IPS DF 4.7 (cell line): Measurements from ENCODE around the gene TBC1D25.
"Not testable (repeated sequence)": the region's sequence is repeated elsewhere in the genome, so short reads cannot be mapped to it uniquely, and the experiment has no call there.

Experiments
- DNase-seq: peaks from one replicate; pipeline ENCODE4 v3.0.0-alpha.2; 2013; ENCODE audit warnings: low spot score; ENCODE audit errors: extremely low read depth

Gene TBC1D25

DNA sequence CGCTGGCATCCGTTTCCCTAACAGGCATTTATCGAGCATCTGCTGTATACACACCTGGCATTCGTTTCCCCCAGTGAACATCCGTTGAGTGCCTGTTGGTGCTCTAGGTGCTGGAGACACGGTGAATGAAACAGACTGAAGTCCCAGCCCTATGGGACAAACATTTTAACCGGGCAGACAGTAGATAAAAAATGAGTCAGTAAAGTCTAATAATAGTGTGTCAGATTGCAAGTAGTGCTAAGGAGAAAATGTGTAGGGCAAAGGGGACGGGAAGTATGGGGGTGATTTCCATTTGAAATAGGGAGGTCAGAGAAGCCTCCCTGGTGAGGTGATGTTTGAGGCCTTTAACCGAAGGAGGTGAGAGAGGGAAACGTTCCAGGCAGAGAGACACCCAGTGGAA lies 23.2 kb upstream of the TBC1D25 start:
- no peak for DNase-seq

DNA sequence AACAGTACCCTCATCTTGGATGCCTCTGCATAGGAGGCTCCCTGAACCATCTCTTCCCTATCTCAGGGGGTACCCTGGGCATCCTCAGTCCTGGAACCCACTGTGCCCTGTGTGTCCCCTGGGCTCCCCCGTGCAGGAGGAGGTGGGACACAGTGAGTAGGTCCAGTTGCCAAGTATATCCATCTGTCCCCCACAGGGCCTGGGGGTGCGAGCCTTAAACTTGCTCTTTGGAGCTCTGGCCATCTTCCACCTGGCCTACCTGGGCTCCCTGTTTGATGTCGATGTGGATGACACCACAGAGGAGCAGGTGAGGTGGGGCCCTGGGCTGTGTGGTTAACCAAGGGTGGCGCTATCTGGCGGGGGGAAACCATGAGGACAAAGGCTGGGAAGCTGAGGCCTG lies 22.5 kb upstream of the TBC1D25 start:
- no peak for DNase-seq

DNA sequence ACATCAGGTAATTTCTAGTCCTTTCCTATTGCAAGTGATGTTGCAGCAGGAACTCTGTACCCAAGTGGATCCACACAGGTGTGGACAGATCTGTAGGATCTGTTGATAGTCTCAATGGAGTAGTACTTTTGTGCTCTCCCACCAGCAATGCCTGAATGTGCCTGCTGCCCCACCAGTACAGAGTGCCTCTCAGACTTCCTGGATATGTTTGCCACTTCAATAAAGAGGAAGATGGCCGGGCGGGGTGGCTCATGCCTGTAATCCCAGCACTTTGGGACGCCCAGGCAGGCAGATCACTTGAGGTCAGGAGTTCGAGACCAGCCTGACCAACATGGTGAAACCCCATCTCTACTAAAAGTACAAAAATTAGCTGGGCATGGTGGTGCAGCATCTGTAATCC lies 20.0 kb upstream of the TBC1D25 start:
- DNase-seq, result not testable (repeated sequence)

DNA sequence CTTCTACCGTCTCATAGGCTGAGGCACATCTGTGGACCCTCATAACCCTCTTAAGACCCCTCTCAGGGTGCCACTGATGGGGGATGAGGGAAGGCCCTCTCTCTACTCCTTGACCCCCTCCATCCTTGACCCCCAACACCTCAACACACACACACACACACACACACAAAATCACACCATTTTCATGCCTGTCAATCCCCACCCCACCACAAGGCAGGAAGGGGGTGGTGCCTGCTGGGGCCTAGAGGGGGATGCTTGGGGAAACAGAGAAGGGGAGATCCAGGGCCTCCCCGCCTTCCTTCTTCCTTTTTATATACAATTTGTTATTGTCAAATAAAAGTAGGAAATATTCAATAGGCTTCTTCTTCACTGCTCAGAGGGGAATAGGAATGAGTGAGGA lies 19.1 kb upstream of the TBC1D25 start:
- DNase-seq, result no peak

DNA sequence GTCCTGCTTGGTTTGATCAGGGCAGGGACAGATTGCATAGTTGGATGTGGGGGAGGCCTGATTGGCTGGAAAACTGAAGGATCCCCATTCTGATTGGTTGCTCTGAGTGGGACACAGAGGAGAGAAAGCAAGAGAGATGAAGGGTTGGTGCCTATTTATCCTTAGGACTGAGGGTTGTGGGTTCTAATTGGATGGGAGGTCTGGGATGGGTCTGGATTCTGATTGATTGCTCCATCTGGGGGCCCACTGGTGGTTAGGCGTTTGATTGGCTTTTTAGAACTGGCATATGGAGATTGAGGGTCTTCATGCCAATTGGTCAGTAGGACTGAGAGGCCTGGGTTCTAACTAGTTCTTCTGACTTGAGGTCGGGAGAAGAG lies 18.6 kb upstream of the TBC1D25 start:
- no peak for DNase-seq

DNA sequence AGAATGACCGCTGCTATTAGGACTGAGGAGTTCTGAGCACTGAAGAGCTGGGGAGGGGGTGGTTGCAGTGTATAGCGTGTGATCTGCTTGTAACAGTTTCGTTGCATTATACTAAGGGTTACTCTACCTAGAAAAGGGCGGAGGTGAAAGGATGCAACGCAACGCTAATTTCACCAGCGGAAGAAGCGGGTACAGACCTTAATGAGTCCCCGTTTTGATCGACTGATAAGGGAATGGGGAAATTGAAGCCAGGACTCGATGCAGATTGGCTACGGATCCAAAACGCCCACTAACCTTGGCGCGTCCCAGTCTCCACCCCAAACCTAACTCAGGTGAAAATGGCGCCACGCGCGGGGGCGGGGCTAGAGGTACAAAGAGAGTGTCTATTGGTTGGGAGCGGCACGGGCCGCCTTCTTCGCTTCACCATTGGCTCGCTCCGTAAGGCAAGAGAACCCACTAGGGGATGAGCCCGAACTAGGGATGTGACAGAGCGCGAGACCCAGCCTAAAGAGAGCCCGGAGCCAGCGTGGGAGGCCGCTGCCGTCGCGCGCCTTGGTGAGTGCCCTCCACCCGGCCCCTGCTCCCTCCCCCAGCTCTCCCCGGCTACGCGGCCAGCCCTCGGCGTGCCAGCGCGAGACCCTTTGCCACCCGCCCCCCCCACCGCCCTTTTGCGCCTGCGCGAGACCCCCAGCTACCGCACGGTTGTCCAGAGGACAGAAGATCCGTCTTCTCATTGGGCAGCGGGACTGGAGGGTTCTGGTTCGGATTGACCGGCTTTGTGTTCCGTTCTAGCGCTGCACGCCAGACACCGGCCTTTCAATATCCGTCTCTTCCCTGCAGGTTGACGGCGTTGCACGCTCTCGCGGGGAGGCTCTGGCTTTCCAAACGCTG lies 17.9 kb upstream of the TBC1D25 start, which contains the start of gene EBP:
Gene EBP, plus strand, starts transcription at position 456 of the 891 bp plus-strand sequence. CDS start 1,964 bp downstream, outside the sequence.
- DNase-seq, result peak; percentile 66

DNA sequence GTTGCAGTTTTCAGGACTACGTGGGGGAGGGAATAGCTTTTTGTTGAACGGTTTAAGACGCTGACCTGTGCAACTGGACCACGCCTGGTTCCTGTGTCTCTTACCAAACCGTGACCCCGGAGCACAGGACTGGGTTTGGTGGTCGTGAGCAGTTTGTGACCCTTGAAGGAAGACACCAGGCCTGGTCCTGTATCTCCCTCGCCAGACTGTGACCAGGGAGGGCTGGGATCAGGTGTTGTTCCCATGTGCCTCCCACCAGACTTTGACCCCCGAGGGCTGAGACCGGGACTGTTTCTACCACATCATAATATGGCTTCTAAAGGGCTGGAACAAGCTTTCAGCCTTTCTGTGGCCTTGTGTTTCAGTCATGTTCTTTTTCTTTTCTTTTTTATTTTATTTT lies 17.2 kb upstream of the TBC1D25 start:
- no peak for DNase-seq

DNA sequence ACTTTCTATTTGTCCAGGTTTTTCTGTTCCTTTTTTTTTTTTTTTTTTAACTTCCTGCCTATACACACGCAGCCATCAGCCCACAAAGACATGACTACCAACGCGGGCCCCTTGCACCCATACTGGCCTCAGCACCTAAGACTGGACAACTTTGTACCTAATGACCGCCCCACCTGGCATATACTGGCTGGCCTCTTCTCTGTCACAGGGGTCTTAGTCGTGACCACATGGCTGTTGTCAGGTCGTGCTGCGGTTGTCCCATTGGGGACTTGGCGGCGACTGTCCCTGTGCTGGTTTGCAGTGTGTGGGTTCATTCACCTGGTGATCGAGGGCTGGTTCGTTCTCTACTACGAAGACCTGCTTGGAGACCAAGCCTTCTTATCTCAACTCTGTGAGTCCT lies 15.8 kb upstream of the TBC1D25 start:
- no peak for DNase-seq

DNA sequence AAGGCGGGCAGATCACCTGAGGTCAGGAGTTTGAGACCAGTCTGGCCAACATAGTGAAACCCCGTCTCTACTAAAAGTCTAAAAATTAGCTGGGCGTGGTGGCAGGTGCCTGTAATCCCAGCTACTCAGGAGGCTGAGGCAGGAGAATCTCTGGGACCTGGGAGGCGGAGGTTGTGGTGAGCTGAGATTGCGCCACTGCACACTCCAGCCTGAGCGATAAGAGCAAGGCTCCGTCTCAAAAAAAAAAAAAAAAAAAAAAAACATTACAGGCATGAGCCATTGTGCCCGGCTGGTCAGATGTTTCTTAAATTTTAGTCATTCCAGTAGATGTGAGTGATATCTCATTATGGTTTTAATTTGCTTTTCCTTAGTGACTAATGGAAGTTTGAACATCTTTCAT lies 13.7 kb upstream of the TBC1D25 start:
- DNase-seq, result not testable (repeated sequence)

DNA sequence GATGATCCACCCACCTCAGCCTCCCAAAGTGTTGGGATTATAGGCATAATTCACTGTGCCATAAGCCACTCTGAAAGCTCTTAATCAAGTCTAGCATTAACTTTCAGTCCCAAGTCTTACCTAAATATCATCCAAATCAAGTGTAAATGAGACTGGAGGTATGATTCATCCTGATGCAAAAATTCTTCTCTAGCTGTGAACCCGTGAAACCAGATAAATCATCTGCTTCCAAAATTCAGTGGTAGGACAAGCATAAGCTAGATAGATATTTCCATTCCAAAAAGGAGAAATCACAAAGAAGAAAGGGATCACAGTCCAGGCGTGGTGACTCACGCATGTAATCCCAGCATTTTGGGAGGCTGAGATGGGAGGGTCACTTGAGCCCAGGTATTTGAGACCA lies 8.8 kb upstream of the TBC1D25 start:
- no peak for DNase-seq

DNA sequence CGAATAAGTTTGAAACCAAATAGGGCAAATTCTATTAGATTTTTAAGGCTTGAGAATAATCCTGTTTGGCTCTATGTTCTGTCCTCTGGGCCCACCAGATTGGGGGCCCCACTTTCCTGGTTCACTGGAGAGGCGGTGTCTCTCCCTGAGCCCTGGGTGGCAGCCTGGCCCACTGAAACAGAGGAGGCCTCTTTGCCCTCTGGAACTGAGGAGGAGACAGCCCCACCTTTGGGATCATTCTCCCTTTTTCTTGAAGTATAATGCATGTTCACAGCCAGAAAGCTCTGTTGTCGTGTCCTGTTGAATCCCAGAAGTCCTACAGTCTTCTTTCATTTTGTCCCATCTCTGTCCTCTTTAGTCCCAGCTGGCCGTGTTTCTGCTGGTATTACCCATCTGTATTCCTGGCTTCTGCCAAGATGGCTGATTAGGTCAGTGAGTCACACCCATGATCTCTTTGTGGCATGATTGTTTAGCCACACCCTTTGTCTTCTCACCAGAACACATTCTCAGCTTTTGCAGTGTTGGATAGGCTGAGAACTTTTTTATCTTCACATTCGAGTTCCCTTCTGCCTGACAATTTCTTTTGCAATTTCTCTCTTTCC lies 8.1 kb upstream of the TBC1D25 start:
- no peak for DNase-seq

DNA sequence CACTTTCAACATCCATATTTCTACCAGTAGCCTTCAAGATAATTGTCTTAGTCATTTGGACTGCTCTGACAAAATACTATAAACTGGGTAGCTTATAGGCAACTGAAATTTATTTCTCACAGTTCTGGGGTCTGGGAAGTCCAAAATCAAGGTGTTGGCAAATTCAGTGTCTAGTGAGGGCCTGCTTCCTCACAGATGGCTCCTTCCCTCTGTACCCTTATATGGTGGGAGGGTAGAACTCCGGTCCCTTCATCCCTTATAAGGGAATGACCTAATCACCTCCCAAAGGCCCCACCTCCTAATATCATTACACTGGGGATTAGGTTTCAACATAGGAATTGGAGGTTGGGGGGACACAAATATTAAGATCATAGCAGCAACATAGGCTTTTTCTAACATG lies 7.4 kb upstream of the TBC1D25 start:
- DNase-seq, result no peak

DNA sequence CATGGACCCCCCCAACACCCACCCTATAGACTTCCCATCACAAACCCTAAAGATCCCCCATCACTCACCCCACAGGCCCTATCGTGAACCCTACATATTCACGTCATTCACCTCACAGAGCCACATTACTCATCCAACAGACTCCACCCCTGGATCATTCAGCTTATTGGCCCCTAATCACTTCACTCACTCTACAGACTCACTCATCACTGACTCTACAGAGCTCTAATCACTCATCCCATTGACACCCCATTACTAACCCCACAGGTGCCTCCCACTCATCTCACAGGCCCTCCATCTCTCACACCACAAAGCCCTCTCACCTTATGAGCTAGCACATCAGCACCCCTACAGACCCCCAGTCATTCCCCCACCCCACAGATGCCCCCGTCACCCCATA lies 6.3 kb upstream of the TBC1D25 start:
- no peak for DNase-seq

DNA sequence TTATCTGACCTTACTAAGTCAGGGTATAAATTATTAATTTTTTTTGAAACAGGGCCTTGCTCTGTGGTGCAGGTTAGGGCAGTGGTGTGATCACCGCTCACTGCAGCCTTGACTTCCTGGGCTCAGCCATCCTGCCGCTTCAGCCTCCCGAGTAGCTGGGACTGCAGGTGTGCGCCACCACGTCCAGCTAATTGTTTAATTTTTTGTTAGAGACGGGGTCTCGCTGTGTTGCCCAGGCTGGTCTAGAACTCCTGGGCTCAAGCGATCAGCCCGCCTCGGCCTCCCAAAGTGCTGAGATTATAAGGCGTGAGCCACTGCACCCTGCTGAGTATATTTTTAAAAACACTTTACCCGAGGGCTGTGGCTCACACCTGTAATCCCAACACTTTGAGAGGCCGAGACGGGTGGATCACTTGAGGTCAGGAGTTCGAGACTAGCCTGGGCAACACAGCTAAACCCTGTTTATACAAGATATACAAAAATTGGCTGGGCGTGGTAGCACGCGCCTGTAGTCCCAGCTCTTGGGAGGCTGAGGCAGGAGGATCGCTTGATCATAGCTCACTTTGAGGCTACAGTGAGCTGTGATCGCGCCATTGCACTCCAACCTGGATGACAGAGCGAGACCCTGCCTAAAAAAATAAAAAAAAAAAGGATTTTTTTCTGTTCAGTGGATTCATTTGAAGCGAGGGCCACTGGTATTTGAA lies 721 bp upstream of the TBC1D25 start:
- DNase-seq, result no peak

DNA sequence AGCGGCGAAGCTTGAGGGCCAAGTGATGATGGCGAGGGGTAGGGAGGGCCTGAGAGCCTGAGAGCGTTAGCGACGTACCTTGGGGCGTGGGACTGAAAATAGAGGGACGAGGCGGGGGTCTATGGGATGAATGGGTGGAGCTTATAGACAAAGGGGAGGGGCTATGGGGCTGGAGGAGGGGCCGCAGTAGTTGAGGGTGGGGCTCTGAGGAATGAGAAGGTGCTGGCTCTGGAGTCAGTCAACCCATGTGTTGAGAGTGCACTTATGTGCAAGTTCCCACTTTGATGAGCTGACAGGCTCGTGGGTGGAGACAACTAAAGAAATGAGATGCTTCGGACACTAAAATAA lies 488 bp downstream of the TBC1D25 start:
- DNase-seq, result no peak

DNA sequence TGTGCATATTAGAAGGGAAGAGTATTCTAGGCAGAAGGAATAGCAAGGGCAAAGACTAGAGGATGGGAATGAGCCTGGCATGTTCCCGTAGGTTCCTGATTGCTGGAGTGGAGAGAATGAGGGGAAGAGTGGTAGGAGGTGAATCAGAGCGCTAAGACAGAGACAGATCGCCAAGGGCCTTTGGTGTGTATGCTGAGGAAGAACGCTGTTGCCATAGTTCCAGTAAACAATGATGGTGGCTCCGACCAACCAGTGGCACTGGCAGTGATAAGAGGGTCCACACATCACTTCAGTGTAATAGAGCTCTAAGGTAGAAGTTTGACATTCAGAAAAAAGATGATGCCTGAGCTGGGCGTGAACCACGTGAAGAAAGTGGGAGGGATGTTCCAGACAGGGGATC lies 966 bp downstream of the TBC1D25 start:
- DNase-seq, result no peak

DNA sequence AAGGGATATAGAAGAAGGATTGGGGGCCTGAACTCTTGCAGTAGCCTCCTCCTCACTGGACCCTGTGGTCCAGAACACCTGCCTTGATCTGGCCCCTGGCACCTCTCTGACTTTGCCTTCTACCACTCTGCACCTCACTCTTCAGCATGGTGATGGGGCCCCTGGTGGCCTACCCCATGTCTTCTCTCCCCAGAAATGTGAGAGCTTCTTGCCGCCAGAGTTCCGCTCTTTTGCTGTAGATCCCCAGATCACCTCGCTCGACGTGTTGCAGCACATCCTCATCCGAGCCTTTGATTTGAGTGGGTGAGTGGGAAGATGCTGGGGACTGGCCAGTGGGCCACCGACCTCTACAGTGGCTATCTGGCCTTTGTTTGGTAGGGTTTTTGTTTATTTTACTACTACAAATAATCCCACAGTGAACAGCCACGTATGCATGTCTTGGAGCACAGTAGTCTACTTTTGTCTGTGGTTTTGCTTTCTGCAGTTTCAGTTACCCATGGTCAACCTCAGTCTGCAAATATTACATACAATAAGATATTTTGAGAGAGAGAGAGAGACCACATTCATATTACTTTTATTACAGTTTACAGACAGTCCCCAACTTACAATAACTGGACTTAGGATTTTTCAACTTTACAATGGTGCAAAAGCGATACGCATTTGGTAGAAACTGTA lies 1.8 kb downstream of the TBC1D25 start:
- no peak for DNase-seq

DNA sequence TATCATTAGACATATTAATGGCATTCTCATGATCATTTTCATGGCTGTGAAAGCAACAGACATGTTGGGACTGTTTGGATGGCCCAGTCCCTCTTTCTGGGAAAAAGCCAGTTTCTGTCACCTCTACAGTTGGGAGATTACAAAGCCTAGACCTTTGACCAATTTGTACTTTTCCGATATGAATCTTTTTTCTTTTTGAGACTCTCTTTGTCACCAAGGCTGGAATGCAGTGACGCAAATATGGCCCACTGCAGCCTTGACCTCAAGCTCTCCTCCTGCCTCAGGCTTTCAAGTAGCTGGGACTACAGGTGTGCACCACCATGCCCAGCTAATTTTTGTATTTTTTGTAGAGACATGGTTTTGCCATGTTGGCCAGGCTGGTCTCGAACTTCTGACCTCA lies 9.4 kb downstream of the TBC1D25 start:
- DNase-seq, result no peak

DNA sequence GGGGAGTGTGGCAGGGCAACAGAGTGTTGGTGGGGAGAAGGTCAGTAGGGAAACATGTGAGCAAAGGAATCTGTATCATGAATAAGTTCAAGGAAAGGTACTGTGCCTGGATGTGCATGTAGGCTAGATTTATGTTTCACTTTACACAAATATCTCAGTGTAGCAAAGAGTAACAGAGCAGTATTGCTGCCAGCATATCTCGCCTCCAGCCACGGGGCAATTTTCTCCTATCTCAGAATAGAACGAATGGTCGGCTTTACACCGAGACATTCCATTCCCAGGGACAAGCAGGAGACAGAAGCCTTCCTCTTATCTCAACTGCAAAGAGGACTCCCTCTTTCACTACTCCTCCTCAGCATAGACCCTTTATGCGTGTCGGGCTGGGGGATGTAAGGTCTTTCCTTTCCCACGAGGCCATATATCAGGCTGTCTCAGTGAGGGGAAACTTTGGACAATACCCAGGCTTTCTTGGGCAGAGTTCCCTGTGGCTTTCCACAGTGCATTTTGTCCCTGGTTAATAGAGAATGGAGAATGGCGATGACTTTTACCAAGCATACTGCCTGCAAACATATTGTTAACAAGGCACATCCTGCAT lies 16.3 kb downstream of the TBC1D25 start:
- not testable (repeated sequence) for DNase-seq

DNA sequence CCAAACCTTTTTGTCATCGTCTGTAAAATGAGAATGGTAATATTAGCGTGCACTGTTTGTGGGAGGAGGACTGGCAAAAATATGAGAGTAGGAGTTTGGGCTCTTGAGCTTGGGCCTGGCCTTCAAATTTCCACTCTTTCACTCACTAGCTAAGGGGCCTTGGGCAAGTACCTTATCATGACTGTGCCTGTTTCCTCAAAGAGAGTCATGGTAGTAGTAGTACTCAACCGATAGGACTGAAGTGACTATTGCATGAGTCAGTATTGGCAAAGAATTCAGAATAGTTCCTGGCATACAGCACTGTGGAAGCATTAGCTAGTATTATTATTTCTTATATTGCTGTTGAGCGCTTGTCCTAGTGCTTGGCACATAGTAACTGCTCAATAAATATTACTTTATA lies 18.8 kb downstream of the TBC1D25 start:
- no peak for DNase-seq

DNA sequence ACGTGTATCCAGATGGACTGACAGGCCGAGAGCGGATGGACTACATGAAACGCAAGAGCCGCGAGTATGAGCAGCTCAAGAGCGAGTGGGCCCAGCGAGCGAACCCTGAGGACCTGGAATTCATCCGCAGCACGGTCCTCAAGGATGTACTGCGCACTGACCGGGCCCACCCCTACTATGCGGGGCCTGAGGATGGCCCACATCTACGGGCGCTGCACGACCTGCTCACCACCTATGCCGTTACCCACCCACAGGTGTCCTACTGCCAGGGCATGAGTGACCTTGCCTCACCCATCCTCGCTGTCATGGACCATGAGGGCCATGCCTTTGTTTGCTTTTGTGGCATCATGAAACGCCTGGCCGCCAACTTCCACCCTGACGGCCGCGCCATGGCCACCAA lies 20.1 kb downstream of the TBC1D25 start:
- DNase-seq, result no peak

DNA sequence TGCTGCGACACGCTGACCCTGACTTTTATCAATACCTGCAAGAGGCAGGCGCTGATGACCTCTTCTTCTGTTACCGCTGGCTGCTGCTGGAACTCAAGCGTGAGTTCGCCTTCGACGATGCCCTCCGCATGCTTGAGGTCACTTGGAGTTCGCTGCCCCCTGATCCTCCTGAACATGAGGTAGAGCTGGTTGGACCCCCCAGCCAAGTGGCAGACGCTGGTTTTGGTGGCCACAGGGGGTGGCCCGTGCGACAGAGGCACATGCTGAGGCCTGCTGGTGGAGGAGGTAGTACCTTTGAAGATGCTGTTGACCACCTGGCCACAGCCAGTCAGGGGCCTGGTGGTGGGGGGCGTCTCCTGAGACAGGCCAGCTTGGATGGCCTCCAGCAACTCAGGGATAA lies 20.5 kb downstream of the TBC1D25 start:
- DNase-seq, result no peak
